GM12878 (cell line): ENCODE results near the gene ZNF496. TPM values are rescaled to one million over a fixed set of nuclear protein-coding genes. Genes with fewer than 3 reads are reported as not detected.

Experiments used
- ATAC-seq: fragments of 200-7000 bp; cut with Tn5 transposase; 3 replicates; pipeline ENCODE4 v1.9.1; 2020; ENCODE audit warnings: mild to moderate bottlenecking, moderate library complexity
- BruUV-seq: library from RNA; stranded (reverse); fragments of 400-500 nt; replicated peaks from 2 replicates; lab custom pipeline; 2021; lab: Mats Ljungman, UMichigan
- CTCF ChIA-PET: fragments of 300-600 bp; sonication (Branson Sonifier 250); formaldehyde crosslinking; extraction: SDS; loops from one replicate; lab custom pipeline; 2021; ENCODE audit warnings: inconsistent platforms; lab: Yijun Ruan, JAX
- POLR2A ChIA-PET: fragments of 350-600 bp; formaldehyde crosslinking; extraction: SDS; loops from one replicate; lab custom pipeline; 2021; ENCODE audit warnings: inconsistent platforms; lab: Charles Lee
- RAD21 ChIA-PET: fragments of 300-600 bp; sonication (Branson Sonifier 250); formaldehyde crosslinking; loops from one replicate; lab custom pipeline; 2023; ENCODE audit warnings: antibody characterized with exemption; ENCODE audit not compliant: unreplicated experiment; lab: Charles Lee
- SMC1A ChIA-PET: fragments of 300-600 bp; sonication (Branson Sonifier 250); formaldehyde crosslinking; loops from one replicate; lab custom pipeline; 2023; ENCODE audit not compliant: unreplicated experiment, uncharacterized antibody; lab: Charles Lee
- DNase-seq: peaks from one replicate; pipeline ENCODE4 v3.0.0-alpha.2; 2011; ENCODE audit warnings: low read depth, low spot score
- FAIRE-seq: peaks from 3 replicates; lab custom pipeline; 2011; peaks lifted over from hg19 to GRCh38; lab: Jason Lieb, UNC
- H2AFZ ChIP-seq: 2 replicates; pipeline ENCODE4 v1.6.0; 2011; ENCODE audit warnings: low read depth, low read length, control low read depth; ENCODE audit not compliant: control insufficient read depth
- H3K27ac ChIP-seq: 2 replicates; pipeline ENCODE4 v1.5.1; 2011; ENCODE audit warnings: control low read depth; ENCODE audit not compliant: control insufficient read depth, insufficient read depth
- H3K27me3 ChIP-seq, 2 experiments: replicated peaks in 1 of 2; 2 replicates each; pipeline versions ENCODE4 v1.6.0 to v1.6.1; 2011; ENCODE audit warnings: low read length in 1 of 2; ENCODE audit not compliant: control insufficient read depth in 2 of 2, insufficient read depth in 2 of 2
- H3K36me3 ChIP-seq, 2 experiments: 2 replicates each; pipeline ENCODE4 v1.5.1; 2011; ENCODE audit warnings: low read length in 1 of 2; ENCODE audit not compliant: control insufficient read depth in 2 of 2, insufficient read depth in 2 of 2
- H3K4me1 ChIP-seq: 2 replicates; pipeline ENCODE4 v1.6.1; 2011; ENCODE audit warnings: mild to moderate bottlenecking, low read length, moderate library complexity, mixed read lengths; ENCODE audit not compliant: control insufficient read depth, insufficient read depth
- H3K4me2 ChIP-seq: 2 replicates; pipeline ENCODE4 v1.6.0; 2011; ENCODE audit warnings: control low read depth; ENCODE audit not compliant: control insufficient read depth, insufficient read depth
- H3K4me3 ChIP-seq: fragments of 200-600 bp; sonication (generic); 2 replicates; pipeline ENCODE4 v1.5.1; 2016
- H3K79me2 ChIP-seq: 2 replicates; pipeline ENCODE4 v1.6.0; 2011; ENCODE audit warnings: low read length; ENCODE audit not compliant: control insufficient read depth, insufficient read depth
- H3K9ac ChIP-seq: 2 replicates; pipeline ENCODE4 v1.8.0; 2011; ENCODE audit warnings: low read length, control low read depth, mixed read lengths; ENCODE audit not compliant: control insufficient read depth, insufficient read depth
- H3K9me3 ChIP-seq: replicated peaks from 3 replicates; pipeline ENCODE4 v1.5.1; 2011; ENCODE audit warnings: mild to moderate bottlenecking, low read length; ENCODE audit not compliant: control insufficient read depth, insufficient read depth
- H4K20me1 ChIP-seq: 2 replicates; pipeline ENCODE4 v1.6.0; 2011; ENCODE audit not compliant: control insufficient read depth, insufficient read depth
- BCL11A ChIP-seq: IDR thresholded peaks from 2 replicates; pipeline ENCODE4 v1.6.1; 2011; ENCODE audit warnings: low read depth, low read length
- CEBPB ChIP-seq, 2 experiments: fragments of 150-350 bp in 1 of 2; IDR thresholded peaks; 2 replicates each; pipeline ENCODE4 v1.6.1; 2012 to 2014; ENCODE audit warnings: low read depth in 2 of 2, low read length in 2 of 2, borderline replicate concordance in 1 of 2, inconsistent platforms in 1 of 2
- CHD4 ChIP-seq: fragments of 200-600 bp; sonication (generic); IDR thresholded peaks from 2 replicates; pipeline ENCODE4 v1.6.1; 2016; ENCODE audit warnings: mild to moderate bottlenecking
- EZH2 ChIP-seq: IDR thresholded peaks from 2 replicates; pipeline ENCODE4 v1.6.1; 2012; ENCODE audit warnings: low read depth, mild to moderate bottlenecking, control low read depth, inconsistent platforms, low read length, borderline replicate concordance; ENCODE audit not compliant: control insufficient read depth
- HDGF ChIP-seq: fragments of 450-650 bp; IDR thresholded peaks from 2 replicates; pipeline ENCODE4 v1.6.1; 2016; ENCODE audit warnings: antibody characterized with exemption
- IRF4 ChIP-seq: IDR thresholded peaks from 2 replicates; pipeline ENCODE4 v1.6.1; 2011; ENCODE audit warnings: low read depth, low read length
- KDM1A ChIP-seq: fragments of 200-600 bp; sonication (generic); IDR thresholded peaks from 2 replicates; pipeline ENCODE4 v1.6.1; 2016; ENCODE audit warnings: borderline replicate concordance
- KLF5 ChIP-seq: fragments of 450-650 bp; IDR thresholded peaks from 2 replicates; pipeline ENCODE4 v1.6.1; 2014; ENCODE audit warnings: mild to moderate bottlenecking; ENCODE audit not compliant: partially characterized antibody
- NFIC ChIP-seq: IDR thresholded peaks from 2 replicates; pipeline ENCODE4 v1.6.1; 2012; ENCODE audit warnings: low read depth, mild to moderate bottlenecking, inconsistent platforms, low read length, moderate library complexity
- NR2C2 ChIP-seq: IDR thresholded peaks from 2 replicates; pipeline ENCODE4 v1.6.1; 2011; ENCODE audit warnings: borderline replicate concordance, low read depth; ENCODE audit not compliant: control insufficient read depth, insufficient read length
- RAD21 ChIP-seq: IDR thresholded peaks from 2 replicates; pipeline ENCODE4 v1.6.1; 2011; ENCODE audit warnings: mild to moderate bottlenecking, low read depth, low read length, moderate library complexity; ENCODE audit not compliant: insufficient read depth
- RBBP5 ChIP-seq: fragments of 200-600 bp; sonication (generic); conservative IDR thresholded peaks from 2 replicates; pipeline ENCODE4 v1.6.1; 2016
- SPI1 ChIP-seq: IDR thresholded peaks from 2 replicates; pipeline ENCODE4 v1.6.1; 2011; ENCODE audit warnings: low read depth, mild to moderate bottlenecking, low read length, moderate library complexity, borderline replicate concordance; ENCODE audit not compliant: insufficient read depth
- SUZ12 ChIP-seq: fragments of 200-600 bp; sonication (generic); IDR thresholded peaks from one replicate; pipeline ENCODE4 v1.6.1; 2018; ENCODE audit warnings: antibody characterized with exemption, mild to moderate bottlenecking; ENCODE audit not compliant: unreplicated experiment
- TCF12 ChIP-seq: IDR thresholded peaks from 2 replicates; pipeline ENCODE4 v1.6.1; 2011; ENCODE audit warnings: low read depth, mild to moderate bottlenecking, low read length
- TCF7 ChIP-seq: IDR thresholded peaks from 2 replicates; pipeline ENCODE4 v1.6.1; 2014; ENCODE audit warnings: antibody characterized with exemption, borderline replicate concordance
- YBX1 ChIP-seq: fragments of 450-650 bp; IDR thresholded peaks from 2 replicates; pipeline ENCODE4 v1.6.1; 2016; ENCODE audit warnings: antibody characterized with exemption
- WGBS: methylation state at CpG from one replicate; pipeline ENCODE4 v1.1.6; 2016; ENCODE audit warnings: low lambda C conversion rate; ENCODE audit not compliant: insufficient replicate concordance, insufficient coverage; ENCODE audit errors: missing lambda C conversion rate; 5-methylcytosine and 5-hydroxymethylcytosine counted together
- in situ Hi-C: fragments of 300-500 bp; cut with MboI; formaldehyde crosslinking; loops from 9 replicates; pipeline ENCODE4 v1.14.3; 2018; ENCODE audit warnings: mixed read lengths
- intact Hi-C: fragments of 100-400 bp; cut with micrococcal nuclease; formaldehyde crosslinking; loops from one replicate; pipeline ENCODE4 v1.14.2; 2022; ENCODE audit not compliant: unreplicated experiment
- polyA plus RNA-seq, 11 experiments: library from polyadenylated mRNA; depleted of rRNA in 4 of 11; unstranded in 6 of 11; stranded (reverse) in 5 of 11; fragments of >200 nt; fragmentation: Nextera tagmentation in 4 of 11; fragmentation: Illumina TruSeq in 1 of 11; extraction: Ambion mirVana in 4 of 11; extraction: Trizol in 1 of 11; gene quantifications; 1 replicate in 1 of 11; 2 replicates in 10 of 11; pipeline versions ENCODE4 v1.2.1 to v1.2.3, GENCODE V29; 2011 to 2016; ENCODE audit warnings: inconsistent platforms in 2 of 11, missing spikeins in 2 of 11, low read depth in 1 of 11
- total RNA-seq, 4 experiments: library from RNA; depleted of rRNA in 3 of 4; stranded (reverse); fragments of >200 nt in 3 of 4; fragmentation: Illumina TruSeq in 1 of 4; extraction: Trizol in 1 of 4; gene quantifications; 2 replicates each; pipeline versions ENCODE4 v1.2.1 to v1.2.3, GENCODE V29; 2013 to 2021
- TF ChIP-seq, protein P1 (sequence below): IDR thresholded peaks from 2 replicates; pipeline ENCODE4 v1.6.1; 2012; ENCODE audit warnings: low read depth, low read length, improper control_type of control experiment
- TF ChIP-seq, protein P2 (sequence below): fragments of 150-350 bp; IDR thresholded peaks from 2 replicates; pipeline ENCODE4 v1.6.1; 2016; ENCODE audit warnings: low read depth, low read length
- TF ChIP-seq, protein P3 (sequence below): fragments of 450-650 bp; IDR thresholded peaks from 2 replicates; pipeline ENCODE4 v1.6.1; 2016; ENCODE audit warnings: mild to moderate bottlenecking

Gene ZNF496
- total and polyA plus RNA-seq, 10 of the 15 experiments (the other 5 are each of a cell fraction or from before 2014, with no cell fraction given), result 1.6 to 26.4 (median 12.5) TPM

DNA sequence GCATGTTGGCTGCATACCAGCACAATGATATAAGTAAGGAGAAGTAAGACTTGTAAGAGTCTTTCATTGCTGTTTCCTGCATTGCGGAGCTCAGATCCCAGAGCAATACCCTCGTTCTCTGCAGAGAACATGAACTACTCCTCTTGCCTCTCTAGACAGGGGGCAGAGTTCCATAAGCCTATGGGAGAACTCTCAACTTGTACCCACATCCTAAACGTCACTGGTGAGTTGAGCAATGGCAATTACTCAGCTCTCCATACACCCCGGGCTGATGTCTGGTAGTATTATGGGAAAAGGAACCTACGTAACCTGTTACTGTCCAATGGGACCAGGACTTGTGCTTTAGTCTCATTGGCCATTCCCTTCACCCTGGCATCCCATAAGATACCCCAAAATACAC, 27.3 kb upstream of the ZNF496 start:
- Histone ChIP-seq H3K36me3 (no peaks in the 10 kb centered on the region), H3K79me2 (no peaks in the 10 kb centered on the region), H3K9me3 (no peaks in the 10 kb centered on the region), H3K27ac (no peak overlapping the region), H2AFZ (no peak overlapping the region), H3K4me2 (no peak overlapping the region), H3K9ac (no peak overlapping the region), H3K27me3 (no peaks in the 10 kb centered on the region), H3K4me1 (peaks cover 13% of the 10 kb centered on the region), H3K4me3 (no peak overlapping the region), H4K20me1 (no peaks in the 10 kb centered on the region)
- no peak for DNase-seq
- intact Hi-C loops (loop anchor here (5.0 kb wide), 1 partner anchor 147 kb away; no protein-coding TSS in a partner anchor), in situ Hi-C loops (loop anchor here (25.0 kb wide), 1 partner anchor 1078 kb away; the partner anchor contains the start of gene OR2T2)
- no peak for ATAC-seq
- ChIA-PET RAD21 (interaction anchor here (1.2 to 2.3 kb wide), 3 partner anchors 9 to 31 kb away, joined by 3 to 12 read pairs (median 4); partner anchors contain the start of gene ZNF496), CTCF (interaction anchor here (1.3 kb wide), 1 partner anchor 14 kb away, joined by 10 read pairs; no protein-coding TSS in a partner anchor), POLR2A (interaction anchor here (0.6 kb wide), 1 partner anchor 14 kb away, joined by 5 read pairs; no protein-coding TSS in a partner anchor), SMC1A (interaction anchor here (0.6 to 1.5 kb wide), 7 partner anchors 9 to 146 kb away, joined by 3 to 4 read pairs (median 3); no protein-coding TSS in a partner anchor)
- WGBS, result 68% methylated on average over 5 of the region's 5 CpGs
- FAIRE-seq, result no peak
- BruUV-seq, result no TSS peak
- TF ChIP-seq KLF5 (no peak), TCF12 (no peak), KDM1A (no peak), CHD4 (no peak), YBX1 (no peak), HDGF (no peak), RAD21 (no peak), NR2C2 (no peak), RBBP5 (no peak), BCL11A (no peak), CEBPB (IDR thresholded peaks at IDR 0.05; ENCODE audit: borderline replicate concordance in 1 of 2, low read depth in 2 of 2, low read length in 2 of 2) (no peak), EZH2 (no peak), TCF7 (no peak), SPI1 (no peak), NFIC (no peak), IRF4 (no peak), SUZ12 (no peak)
- TF ChIP-seq, protein P1, sequence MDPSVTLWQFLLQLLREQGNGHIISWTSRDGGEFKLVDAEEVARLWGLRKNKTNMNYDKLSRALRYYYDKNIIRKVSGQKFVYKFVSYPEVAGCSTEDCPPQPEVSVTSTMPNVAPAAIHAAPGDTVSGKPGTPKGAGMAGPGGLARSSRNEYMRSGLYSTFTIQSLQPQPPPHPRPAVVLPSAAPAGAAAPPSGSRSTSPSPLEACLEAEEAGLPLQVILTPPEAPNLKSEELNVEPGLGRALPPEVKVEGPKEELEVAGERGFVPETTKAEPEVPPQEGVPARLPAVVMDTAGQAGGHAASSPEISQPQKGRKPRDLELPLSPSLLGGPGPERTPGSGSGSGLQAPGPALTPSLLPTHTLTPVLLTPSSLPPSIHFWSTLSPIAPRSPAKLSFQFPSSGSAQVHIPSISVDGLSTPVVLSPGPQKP, result no peak
- TF ChIP-seq, protein P2, sequence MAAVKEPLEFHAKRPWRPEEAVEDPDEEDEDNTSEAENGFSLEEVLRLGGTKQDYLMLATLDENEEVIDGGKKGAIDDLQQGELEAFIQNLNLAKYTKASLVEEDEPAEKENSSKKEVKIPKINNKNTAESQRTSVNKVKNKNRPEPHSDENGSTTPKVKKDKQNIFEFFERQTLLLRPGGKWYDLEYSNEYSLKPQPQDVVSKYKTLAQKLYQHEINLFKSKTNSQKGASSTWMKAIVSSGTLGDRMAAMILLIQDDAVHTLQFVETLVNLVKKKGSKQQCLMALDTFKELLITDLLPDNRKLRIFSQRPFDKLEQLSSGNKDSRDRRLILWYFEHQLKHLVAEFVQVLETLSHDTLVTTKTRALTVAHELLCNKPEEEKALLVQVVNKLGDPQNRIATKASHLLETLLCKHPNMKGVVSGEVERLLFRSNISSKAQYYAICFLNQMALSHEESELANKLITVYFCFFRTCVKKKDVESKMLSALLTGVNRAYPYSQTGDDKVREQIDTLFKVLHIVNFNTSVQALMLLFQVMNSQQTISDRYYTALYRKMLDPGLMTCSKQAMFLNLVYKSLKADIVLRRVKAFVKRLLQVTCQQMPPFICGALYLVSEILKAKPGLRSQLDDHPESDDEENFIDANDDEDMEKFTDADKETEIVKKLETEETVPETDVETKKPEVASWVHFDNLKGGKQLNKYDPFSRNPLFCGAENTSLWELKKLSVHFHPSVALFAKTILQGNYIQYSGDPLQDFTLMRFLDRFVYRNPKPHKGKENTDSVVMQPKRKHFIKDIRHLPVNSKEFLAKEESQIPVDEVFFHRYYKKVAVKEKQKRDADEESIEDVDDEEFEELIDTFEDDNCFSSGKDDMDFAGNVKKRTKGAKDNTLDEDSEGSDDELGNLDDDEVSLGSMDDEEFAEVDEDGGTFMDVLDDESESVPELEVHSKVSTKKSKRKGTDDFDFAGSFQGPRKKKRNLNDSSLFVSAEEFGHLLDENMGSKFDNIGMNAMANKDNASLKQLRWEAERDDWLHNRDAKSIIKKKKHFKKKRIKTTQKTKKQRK, result no peak
- TF ChIP-seq, protein P3, sequence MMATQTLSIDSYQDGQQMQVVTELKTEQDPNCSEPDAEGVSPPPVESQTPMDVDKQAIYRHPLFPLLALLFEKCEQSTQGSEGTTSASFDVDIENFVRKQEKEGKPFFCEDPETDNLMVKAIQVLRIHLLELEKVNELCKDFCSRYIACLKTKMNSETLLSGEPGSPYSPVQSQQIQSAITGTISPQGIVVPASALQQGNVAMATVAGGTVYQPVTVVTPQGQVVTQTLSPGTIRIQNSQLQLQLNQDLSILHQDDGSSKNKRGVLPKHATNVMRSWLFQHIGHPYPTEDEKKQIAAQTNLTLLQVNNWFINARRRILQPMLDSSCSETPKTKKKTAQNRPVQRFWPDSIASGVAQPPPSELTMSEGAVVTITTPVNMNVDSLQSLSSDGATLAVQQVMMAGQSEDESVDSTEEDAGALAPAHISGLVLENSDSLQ, result no peak
